ENCODE results near the gene FLAD1. TPM values are rescaled to one million over a fixed set of nuclear protein-coding genes. Genes with fewer than 3 reads are reported as not detected.
A peak's percentile ranks its signal among the peaks of the same experiment; 100 is the strongest.

FLAD1 gene
- total RNA-seq = 54.9 and 60.2 TPM in 2 replicates

DNA sequence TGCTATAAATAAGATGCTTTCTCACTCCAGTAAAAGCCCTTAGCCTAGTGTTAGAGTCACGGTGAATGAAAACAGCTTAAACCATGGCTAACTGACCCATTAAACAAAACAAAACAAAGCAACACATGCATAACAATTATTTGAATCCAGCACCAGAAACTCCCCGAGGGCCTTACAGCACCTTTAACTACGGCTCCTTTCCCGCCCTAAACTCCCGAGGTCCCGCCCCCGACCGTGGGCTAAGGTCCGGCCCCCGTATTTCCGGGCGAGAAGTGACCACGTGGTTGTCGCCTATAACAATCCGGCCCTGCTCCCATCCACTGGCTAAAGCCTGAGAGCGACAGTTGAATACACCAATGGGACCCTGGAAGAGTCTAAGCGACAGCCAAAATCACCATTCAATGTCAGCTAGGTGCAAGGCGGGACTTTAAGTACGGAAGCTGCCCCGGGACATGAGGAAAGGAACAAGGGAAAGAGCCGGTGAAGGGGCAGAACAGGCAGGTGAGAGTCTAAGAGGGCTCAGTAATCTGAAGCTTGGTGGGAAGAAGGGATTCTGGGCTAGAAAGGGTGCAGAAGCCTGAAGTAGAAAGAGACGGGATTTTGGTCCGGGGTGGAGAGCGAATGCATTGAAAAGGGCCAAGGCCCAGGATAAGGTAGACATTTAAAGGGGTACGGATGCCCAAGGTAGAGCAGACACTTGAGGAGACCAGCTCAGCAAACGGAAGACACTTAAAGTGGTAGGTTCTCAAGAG, at the start of gene FLAD1:
TSS of gene FLAD1 (plus strand) at position 448 of the 752 bp plus-strand sequence. CDS start 351 bp downstream, outside the sequence.
- H3K27ac Mint-ChIP-seq = no peak within 1 kb of the TSS

DNA sequence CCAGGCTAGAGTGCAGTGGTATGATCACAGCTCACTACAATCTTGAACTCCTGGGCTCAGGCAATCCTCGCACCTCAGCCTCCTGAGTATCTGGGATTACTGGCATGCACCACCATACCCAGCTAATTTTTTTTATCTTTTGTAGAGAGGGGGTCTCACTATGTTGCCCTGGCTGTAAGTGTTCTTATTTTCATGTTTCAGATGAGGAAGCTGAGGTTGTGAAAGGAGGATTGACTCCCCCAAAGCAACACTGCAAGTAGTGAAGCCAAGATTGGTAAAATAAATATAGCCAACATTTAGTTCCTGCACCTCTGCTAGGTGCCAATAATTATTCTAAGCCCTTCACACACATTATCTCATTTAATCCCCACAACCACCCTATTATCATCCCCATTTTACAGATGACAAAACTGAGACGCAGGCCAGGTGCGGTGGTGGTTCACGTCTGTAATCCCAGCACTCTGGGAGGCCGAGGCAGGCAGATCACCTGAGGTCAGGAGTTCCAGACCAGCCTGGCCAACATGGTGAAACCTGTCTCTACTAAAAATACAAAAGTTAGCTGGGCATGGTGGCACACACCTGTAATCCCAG, 48.7 kb upstream of the FLAD1 start:
- Mint-ChIP-seq H3K9me3 (no peaks in the 10 kb centered on the region), H3K4me1 (ENCODE audit: low read depth) (peaks cover 27% of the 10 kb centered on the region), H3K4me3 (ENCODE audit: low read depth) (peak overlapping the region; percentile 49), H3K27me3 (ENCODE audit: low read depth) (no peaks in the 10 kb centered on the region), H3K27ac (no peak overlapping the region), H3K36me3 (ENCODE audit: low read depth) (peaks cover 22% of the 10 kb centered on the region)
- no peak for DNase-seq (ENCODE audit: low spot score)
- intact Hi-C loops (cut with micrococcal nuclease) = no loop called here

More for the DNA sequence above, at the start of gene FLAD1:
- H3K36me3 Mint-ChIP-seq (ENCODE audit: low read depth) = peaks cover 35% of the 10 kb centered on the region
- H3K9me3 Mint-ChIP-seq = no peaks in the 10 kb centered on the region
- H3K27me3 Mint-ChIP-seq (ENCODE audit: low read depth) = no peaks in the 10 kb centered on the region
- DNase-seq (ENCODE audit: low spot score) = peak; percentile 97
- intact Hi-C loops (cut with micrococcal nuclease) = loop anchor here (1.0 kb wide), 3 partner anchors 9 to 34 kb away; partner anchors contain the start of gene CKS1B
- H3K4me3 Mint-ChIP-seq (ENCODE audit: low read depth) = no peak within 1 kb of the TSS
- peaks cover 6% of the 10 kb centered on the region for H3K4me1 Mint-ChIP-seq (ENCODE audit: low read depth)

DNA sequence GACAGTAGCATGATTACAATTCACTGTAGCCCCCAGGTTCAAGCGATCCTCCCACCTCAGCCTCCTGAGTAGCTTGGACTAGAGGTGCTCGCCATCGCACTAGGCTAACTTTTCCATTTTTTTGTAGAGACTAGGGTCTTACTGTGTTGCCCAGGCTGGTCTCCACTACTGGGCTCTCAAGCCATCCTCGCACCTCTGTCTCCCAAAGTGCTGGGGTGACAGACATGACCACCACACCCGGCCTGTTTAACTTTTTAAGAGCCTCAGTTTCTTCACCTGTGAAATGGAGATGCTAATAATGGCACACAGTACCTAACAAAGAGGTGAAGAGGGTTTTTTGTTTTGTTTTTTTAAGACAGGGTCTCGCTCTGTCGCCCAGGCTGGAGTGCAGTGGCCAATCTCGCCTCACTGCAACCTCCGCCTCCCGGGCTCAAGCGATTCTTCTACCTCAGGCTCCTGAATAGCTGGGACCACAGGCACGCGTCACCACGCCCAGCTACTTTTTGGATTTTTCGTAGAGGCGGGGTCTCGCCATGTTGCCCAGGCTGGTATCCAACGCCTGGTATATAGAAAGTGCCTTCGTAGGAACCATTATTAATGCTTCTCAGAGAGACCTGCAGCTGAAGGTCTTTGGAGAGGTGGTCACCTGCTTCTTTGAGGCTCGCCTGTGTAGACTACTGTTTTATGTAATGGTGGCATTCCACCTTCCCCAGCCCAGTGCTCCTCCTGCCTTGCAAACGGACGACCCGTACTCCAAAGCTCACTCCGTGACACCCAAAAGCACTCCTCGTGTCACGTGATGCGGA, 47.2 kb upstream of the FLAD1 start:
- H3K9me3 Mint-ChIP-seq = no peaks in the 10 kb centered on the region
- peak overlapping the region; percentile 95 for H3K27ac Mint-ChIP-seq
- H3K4me1 Mint-ChIP-seq (ENCODE audit: low read depth) = peaks cover 38% of the 10 kb centered on the region
- intact Hi-C loops (cut with micrococcal nuclease) = loop anchor here (1.0 to 2.0 kb wide), 2 partner anchors 237 to 377 kb away; partner anchors contain the start of genes KRTCAP2, TRIM46 and UBE2Q1
- H3K27me3 Mint-ChIP-seq (ENCODE audit: low read depth) = no peaks in the 10 kb centered on the region
- H3K36me3 Mint-ChIP-seq (ENCODE audit: low read depth) = peaks cover 16% of the 10 kb centered on the region
- no peak for DNase-seq (ENCODE audit: low spot score)
- peak overlapping the region; percentile 93 for H3K4me3 Mint-ChIP-seq (ENCODE audit: low read depth)

DNA sequence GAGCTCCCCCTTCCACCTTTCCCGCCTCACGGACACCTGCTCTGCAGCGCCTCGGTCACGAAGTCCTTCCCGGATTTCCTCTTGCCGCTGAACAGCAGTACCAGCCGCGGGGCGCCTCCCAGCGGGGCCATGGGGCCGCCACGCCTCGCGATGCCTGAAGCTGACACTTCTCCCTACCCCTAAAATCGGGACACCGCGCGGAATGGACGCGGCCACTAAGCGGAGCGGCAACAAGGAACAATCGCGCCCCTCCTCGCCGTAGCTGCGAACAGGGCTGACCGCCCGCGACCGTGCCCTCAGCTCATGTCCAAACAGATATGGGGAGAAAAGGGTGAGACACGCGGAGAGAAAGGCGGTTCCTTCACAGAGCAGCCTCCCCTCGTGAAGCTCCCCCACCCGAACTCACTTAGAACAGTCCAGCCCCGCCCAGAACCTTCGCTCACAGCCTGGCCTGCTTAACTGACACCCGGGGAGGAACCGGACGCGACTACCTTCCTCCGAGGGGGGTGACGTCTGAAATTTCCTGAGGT, 46.5 kb upstream of the FLAD1 start, which contains the start of gene PMVK:
TSS of gene PMVK (minus strand) at position 165 of the 530 bp plus-strand sequence. CDS start at position 131, 34 bp downstream.
- H3K27ac Mint-ChIP-seq = peak within 1 kb of the TSS; percentile 95
- peak; percentile 94 for DNase-seq (ENCODE audit: low spot score)
- H3K4me1 Mint-ChIP-seq (ENCODE audit: low read depth) = peaks cover 45% of the 10 kb centered on the region
- intact Hi-C loops (cut with micrococcal nuclease) = loop anchor here (1.0 to 2.0 kb wide), 4 partner anchors 19 to 378 kb away; partner anchors contain the start of genes CKS1B, KRTCAP2, TRIM46 and UBE2Q1
- no peaks in the 10 kb centered on the region for H3K9me3 Mint-ChIP-seq
- H3K27me3 Mint-ChIP-seq (ENCODE audit: low read depth) = no peaks in the 10 kb centered on the region
- H3K4me3 Mint-ChIP-seq (ENCODE audit: low read depth) = peak within 1 kb of the TSS; percentile 93
- peaks cover 12% of the 10 kb centered on the region for H3K36me3 Mint-ChIP-seq (ENCODE audit: low read depth)

DNA sequence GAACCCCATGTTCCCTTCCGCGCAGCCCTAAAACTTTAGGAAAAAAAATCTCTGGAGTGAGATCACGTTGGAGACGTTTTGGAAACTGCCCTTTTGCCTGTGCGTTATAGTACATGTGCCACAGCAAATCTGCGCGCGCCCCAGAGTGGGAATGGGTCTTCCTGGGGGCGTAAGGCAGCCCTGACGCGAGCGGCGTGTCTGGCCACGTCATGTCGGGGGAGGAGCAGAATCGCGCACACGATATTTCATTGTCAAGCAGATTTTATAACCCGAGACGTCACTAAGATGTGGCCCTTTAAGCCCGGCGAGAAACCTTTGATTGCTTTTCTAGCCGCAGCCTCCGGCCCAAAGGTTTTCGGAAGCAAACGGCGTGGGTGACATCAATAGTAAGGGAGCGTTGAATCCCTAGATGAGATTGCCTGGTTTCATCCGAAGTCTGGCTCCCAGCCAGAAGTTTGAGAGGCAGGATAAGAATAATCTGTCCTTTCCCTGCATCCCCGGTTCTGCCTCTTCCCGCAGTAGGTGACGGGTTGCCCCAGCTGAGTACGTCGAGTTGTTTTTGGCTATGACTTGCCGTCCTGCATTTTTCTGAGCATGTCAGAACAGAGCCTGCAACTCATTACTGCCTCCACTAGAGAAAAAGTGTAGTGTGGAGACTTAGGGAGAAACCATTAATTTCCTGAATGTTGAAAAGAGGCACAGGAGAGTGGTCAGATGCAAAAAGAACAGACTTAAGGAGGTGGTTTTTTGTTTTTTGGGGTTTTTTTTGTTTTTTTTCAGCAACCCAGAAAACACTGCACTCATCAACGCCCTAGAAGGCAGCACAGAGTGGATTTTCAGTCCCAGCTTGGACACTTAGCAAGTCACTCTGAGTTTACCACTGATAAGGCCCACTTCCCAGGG, 45.8 kb upstream of the FLAD1 start:
- Mint-ChIP-seq H3K9me3 (no peaks in the 10 kb centered on the region), H3K27ac (peak overlapping the region; percentile 95), H3K36me3 (ENCODE audit: low read depth) (peaks cover 12% of the 10 kb centered on the region), H3K27me3 (ENCODE audit: low read depth) (no peaks in the 10 kb centered on the region), H3K4me1 (ENCODE audit: low read depth) (peaks cover 51% of the 10 kb centered on the region), H3K4me3 (ENCODE audit: low read depth) (peak overlapping the region; percentile 93)
- intact Hi-C loops (cut with micrococcal nuclease) = loop anchor here (1.0 to 2.0 kb wide), 3 partner anchors 18 to 379 kb away; partner anchors contain the start of genes CKS1B and UBE2Q1
- peak; percentile 90 for DNase-seq (ENCODE audit: low spot score)

DNA sequence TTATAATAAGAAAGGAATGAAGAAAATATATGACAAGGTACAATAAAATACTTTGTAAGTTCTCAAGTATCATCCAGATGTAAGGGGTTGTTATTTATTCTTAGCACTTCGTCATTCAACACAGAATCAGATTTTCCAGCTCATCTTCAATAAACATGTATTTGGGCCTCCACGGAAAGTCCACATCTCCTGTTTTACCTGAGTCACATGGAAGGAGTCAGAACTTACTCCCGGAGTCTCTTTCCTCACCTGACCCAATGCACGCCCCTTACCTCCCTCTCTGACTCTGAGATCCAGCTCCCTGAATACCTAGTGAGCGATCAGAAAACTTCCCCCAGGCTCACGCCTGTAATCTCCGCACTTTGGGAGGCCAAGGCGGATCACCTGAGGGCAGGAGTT, 45.2 kb upstream of the FLAD1 start:
- no peak for DNase-seq (ENCODE audit: low spot score)
- no peaks in the 10 kb centered on the region for H3K9me3 Mint-ChIP-seq

DNA sequence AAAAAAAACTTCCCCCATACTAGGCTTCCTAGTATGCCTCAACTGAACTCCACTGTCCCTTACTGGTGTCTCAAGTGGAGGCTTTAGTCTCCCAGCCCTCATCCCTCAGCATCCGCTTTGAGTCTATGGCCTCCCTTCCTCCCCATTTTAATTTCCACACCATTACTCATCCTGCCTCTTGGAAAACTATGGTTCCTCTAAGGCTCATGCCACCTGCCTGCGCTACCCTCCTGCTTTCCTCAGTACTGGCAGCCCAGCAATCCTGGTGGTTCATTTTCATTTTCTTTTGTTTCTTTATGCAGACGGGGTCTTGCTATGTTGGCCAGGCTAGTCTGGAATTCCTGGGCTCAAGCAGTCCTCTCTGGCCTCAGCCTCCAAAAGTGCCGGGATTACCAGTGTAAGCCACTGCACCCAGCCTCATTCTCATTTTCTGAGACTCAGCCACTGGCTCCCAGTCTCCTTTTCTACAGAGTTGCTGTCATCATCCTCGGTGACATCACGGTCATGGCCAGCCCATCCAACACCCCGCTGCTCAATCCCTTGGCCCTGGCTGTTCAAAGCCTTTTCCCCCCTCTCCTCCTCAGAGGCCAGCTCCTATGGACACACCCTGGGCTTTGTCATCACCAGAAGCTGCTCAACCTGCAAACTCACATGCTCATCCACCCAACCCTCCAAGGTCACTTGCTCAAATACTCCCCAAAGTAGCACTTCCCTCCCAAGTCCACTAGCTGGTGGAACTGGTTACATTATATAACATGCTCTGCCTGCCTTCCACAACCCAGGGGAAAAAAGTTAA, 44.3 kb upstream of the FLAD1 start:
- Mint-ChIP-seq H3K9me3 (no peaks in the 10 kb centered on the region), H3K27ac (peak overlapping the region; percentile 95), H3K4me3 (ENCODE audit: low read depth) (peak overlapping the region; percentile 74), H3K36me3 (ENCODE audit: low read depth) (peaks cover 13% of the 10 kb centered on the region), H3K4me1 (ENCODE audit: low read depth) (peaks cover 65% of the 10 kb centered on the region), H3K27me3 (ENCODE audit: low read depth) (no peaks in the 10 kb centered on the region)
- no peak for DNase-seq (ENCODE audit: low spot score)
- intact Hi-C loops (cut with micrococcal nuclease) = no loop called here

More for the DNA sequence above, 45.2 kb upstream of the FLAD1 start:
- H3K4me3 Mint-ChIP-seq (ENCODE audit: low read depth) = peak overlapping the region; percentile 93
- H3K4me1 Mint-ChIP-seq (ENCODE audit: low read depth) = peaks cover 57% of the 10 kb centered on the region
- intact Hi-C loops (cut with micrococcal nuclease) = loop anchor here (1.0 to 2.0 kb wide), 3 partner anchors 17 to 379 kb away; partner anchors contain the start of genes CKS1B and UBE2Q1
- H3K36me3 Mint-ChIP-seq (ENCODE audit: low read depth) = peaks cover 12% of the 10 kb centered on the region
- H3K27ac Mint-ChIP-seq = peak overlapping the region; percentile 95
- H3K27me3 Mint-ChIP-seq (ENCODE audit: low read depth) = no peaks in the 10 kb centered on the region

DNA sequence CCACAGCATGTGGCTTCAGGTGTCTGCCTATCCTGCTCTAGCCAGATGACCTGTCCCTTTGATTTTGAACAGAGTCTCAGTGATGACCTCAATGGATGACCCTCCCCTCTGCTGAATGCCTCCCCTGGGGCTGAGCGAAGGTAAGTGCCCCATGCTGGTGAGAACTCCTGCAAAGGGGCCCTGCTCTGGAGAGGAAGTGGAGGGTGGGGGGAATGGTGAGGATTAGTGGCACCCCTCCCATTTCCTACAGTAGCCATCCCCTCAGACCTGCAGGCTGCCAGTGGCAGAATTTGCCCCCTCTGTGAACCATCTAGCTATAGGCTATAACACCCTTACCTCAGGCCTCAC, 43.0 kb upstream of the FLAD1 start:
- Mint-ChIP-seq H3K27ac (peak overlapping the region; percentile 90), H3K36me3 (ENCODE audit: low read depth) (peaks cover 12% of the 10 kb centered on the region), H3K9me3 (no peaks in the 10 kb centered on the region), H3K4me1 (ENCODE audit: low read depth) (peaks cover 71% of the 10 kb centered on the region), H3K4me3 (ENCODE audit: low read depth) (no peak overlapping the region), H3K27me3 (ENCODE audit: low read depth) (no peaks in the 10 kb centered on the region)
- DNase-seq (ENCODE audit: low spot score) = no peak
- intact Hi-C loops (cut with micrococcal nuclease) = no loop called here

DNA sequence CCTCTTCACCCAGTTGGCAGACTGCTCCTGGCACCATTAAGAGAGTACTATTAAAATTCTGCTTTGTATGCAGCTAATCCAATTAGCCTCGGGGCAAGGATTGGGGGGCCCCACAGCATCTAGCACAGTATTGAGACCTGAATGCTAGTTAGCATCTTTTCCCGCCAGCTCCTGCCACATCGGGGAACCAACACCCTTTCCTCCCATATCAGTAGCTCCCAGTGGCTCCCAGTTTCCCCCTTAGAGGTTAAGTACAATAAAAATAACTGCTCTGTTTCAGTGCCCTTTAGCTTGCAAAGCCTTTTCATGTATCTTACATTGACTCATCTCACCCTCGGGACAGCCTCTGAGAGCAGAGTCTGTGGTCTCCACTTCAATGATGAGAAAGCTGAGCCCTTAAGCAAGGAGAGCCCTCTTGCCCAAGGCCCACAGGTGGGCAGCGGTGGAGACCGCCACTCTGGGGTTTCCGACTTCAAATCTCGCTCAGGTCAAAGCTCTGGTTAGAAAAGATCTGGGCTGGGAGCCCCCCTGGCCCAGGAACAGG, 42.4 kb upstream of the FLAD1 start:
- no peak for DNase-seq (ENCODE audit: low spot score)
- Mint-ChIP-seq H3K27me3 (ENCODE audit: low read depth) (no peaks in the 10 kb centered on the region), H3K36me3 (ENCODE audit: low read depth) (peaks cover 10% of the 10 kb centered on the region), H3K4me1 (ENCODE audit: low read depth) (peaks cover 68% of the 10 kb centered on the region), H3K4me3 (ENCODE audit: low read depth) (peak overlapping the region; percentile 42), H3K27ac (peak overlapping the region; percentile 90), H3K9me3 (no peaks in the 10 kb centered on the region)
- intact Hi-C loops (cut with micrococcal nuclease) = no loop called here

DNA sequence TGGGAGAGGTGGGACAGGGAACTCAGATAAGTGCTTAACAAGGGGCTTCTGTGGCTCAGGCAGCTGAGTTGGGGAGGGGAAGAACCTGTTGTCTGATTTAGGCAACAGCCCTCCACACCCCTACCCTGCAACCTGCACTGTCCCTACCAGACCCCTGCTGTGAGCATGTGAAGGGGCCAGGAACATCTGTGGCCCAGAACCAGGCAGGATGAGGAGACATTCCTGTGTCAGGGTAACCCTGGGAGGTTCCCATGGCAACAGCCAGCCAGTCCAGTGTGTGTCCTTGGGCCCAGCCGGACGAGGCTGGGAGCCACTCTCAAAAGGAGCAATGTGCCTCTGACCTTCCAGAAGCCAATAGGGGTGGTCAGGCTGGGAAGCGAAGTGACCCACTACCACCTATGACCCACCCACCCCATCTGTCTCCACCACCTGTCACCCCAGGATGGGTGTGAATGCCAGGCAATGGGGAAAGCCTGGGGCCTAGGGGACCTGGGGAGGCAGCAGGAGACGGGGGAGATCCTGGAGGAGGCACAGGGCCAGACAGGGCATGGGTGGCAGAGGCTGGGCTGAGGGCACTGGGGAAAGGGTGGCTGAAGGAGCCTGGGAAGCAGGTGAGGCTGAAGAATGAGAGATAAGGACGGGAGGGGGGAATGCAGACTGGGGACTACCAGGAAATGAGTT, 41.7 kb upstream of the FLAD1 start:
- Mint-ChIP-seq H3K9me3 (no peaks in the 10 kb centered on the region), H3K27ac (peak overlapping the region; percentile 90), H3K27me3 (ENCODE audit: low read depth) (no peaks in the 10 kb centered on the region), H3K4me1 (ENCODE audit: low read depth) (peaks cover 66% of the 10 kb centered on the region), H3K36me3 (ENCODE audit: low read depth) (peaks cover 13% of the 10 kb centered on the region), H3K4me3 (ENCODE audit: low read depth) (no peak overlapping the region)
- DNase-seq (ENCODE audit: low spot score) = no peak
- intact Hi-C loops (cut with micrococcal nuclease) = no loop called here

Measured in activated T-helper 2 cell treated with anti-CD3 and anti-CD28 coated beads, Interferon-gamma antibody, Interleukin-2, Interleukin-4, amounts not matched to agents 10 μg/mL and 5 μg/mL and 100 μg/mL, durations not matched to agents 14 hours and 24 hours and 36 hours (primary cell).